T47D (cell line): ENCODE results near the gene RINL.

Experiments used
- DNase-seq, 2 experiments: peaks; one replicate each; pipeline versions ENCODE4 v3.0.0 to v3.0.0-alpha.2; 2011 to 2012; ENCODE audit warnings: low read depth in 1 of 2, low spot score in 1 of 2
- JUND ChIP-seq: IDR thresholded peaks from 2 replicates; pipeline ENCODE4 v1.6.1; 2012; ENCODE audit warnings: low read depth
- in situ Hi-C: cut with HindIII; loops from 2 replicates; pipeline ENCODE4 v1.10.0; 2016; ENCODE audit warnings: low sequenced_read_pairs, low pct_unique_long_range_greater_than_20kb

Gene RINL

DNA sequence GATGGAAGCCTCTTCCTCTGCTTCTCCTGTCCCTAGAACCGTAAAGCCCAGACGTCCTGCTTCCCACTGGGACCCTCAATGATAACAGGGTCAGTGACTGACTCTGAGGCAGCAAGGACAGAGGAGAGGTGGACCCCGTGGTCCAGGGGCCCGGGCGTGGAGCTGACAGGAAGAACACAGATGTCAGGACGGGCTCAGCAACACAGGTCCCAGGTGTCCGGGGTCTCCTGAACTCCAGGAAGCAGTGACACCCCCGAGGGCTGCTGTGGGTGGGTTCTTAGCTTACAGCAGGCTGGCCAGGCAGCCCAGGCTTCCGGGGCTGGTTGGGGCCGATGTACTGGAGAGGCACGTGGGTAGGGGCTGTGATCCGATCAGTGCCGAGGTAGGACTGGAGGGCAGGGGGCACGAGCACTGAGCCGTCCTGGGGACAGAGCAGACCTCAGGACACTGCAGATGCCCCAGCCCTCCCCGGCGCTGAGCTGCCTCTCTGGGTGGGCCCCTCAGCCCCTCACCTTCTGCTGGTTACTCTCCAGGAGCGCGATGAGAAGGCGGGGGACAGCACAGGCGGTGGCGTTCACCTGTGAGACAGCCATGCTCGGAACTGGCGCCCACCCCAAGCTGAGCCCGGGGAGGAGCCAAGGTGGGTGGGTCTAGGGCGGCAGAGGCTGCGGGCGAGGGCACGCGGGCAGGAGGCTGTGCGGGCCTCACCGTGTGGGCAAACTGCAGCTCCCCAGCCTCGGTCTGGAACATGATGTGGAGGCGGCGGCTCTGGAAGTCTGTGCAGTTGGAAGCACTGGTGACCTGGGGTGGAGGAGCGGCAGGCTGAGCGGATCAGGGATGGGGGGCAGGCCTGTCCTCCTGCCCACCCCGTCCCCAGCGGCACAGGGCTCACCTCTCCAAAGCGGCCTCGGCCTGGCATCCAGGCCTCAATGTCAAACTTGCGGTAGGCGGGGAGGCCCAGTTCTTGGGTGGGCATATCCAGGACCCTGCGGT lies 37.5 kb upstream of the RINL start:
- no peak for TF ChIP-seq JUND
- in situ Hi-C loops = no loop called here
- DNase-seq = no peak

DNA sequence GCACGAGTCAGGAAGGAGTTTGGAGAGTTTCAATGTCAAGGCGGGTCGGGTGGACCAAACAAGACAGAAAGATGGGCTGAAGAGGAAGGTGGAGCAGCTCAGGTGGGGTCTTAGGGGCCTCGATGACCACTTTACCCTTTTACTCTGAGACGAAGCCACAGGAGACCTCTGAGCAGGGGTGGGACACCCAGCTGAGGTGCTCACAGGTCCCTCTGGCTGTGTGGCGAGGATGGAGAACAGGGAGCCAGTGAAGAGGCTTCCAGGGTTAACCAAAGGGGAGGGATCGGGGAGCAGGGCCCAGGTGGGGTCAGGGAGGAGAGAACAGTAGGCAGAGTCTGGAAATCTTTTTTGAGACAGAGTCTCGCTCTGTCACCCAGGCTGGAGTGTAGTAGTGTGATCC lies 35.9 kb upstream of the RINL start:
- in situ Hi-C loops = no loop called here
- no peak for TF ChIP-seq JUND
- no peak for DNase-seq

DNA sequence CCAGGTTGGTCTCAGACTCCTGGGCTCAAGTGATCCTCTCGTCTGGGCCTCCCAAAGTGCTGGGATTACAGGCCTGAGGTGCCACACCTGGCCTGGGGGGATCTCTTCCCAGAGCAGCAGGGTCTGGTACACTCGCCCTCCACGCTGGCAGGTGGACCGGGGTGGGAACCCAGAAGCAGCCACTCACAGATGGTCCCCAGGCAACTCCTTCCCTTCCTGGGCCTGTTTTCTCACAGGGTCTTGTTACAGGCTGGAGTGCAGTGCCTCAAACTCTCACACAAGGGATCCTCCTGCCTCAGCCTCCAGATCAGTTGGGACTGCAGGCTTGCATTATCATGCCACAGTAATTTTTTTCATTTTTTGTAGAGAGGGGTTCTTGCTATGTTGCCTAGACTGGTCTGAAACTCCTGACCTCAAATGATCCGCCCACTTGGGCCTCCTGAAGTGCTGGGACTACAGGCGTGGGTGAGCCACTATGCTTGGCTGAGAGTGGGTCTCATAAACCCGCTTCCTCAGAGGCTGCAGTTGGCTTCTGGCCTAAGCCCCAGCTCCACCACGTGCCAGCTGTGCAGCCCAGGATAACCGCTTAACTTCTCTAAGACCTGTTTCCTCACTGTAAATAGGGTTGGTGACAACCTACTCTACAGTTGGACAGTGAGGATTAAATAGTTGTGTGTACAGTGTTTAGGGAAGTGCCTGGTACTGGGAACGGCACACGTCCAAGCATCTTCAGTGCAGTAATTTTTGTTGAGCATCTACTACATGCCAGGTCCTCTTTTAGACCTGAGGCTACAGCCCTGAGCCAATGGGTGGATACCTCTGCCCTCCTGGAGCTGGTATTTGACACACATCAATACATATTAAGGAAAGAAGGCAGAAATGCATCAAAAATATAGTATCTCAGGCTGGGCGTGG lies 34.8 kb upstream of the RINL start:
- TF ChIP-seq JUND = no peak
- in situ Hi-C loops = no loop called here
- DNase-seq = no peak

DNA sequence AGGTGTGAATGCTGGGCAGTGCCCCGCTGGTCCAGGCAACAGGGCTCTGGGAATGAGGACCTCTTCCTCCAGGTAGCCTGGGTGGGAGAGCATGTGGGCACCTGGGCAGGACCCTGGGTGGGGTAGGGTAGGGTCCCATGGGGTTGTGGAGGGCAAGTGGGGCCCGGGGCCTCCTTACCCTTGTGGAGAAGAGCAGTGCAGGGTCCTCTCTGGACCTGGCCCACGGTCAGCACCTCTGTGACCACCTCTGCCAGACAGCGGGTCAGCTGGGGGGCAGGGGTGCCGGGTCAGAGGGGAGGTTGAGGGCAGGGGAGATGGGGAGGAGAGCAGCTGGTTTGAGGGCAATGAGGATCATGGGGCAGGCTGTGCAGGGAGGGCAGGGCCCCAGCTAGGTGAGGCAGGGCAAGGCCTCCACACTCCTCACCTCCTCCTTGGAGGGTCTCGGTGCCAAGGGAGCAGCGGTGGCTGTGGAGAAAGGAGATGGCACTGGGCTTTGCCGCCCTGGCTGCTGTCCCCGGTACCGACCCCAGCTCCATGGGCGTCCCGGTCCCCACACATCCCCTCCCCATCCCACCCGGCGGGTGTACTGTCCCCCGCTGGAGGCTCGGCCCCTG lies 33.4 kb upstream of the RINL start:
- TF ChIP-seq JUND = no peak
- no peak for DNase-seq
- in situ Hi-C loops = no loop called here

DNA sequence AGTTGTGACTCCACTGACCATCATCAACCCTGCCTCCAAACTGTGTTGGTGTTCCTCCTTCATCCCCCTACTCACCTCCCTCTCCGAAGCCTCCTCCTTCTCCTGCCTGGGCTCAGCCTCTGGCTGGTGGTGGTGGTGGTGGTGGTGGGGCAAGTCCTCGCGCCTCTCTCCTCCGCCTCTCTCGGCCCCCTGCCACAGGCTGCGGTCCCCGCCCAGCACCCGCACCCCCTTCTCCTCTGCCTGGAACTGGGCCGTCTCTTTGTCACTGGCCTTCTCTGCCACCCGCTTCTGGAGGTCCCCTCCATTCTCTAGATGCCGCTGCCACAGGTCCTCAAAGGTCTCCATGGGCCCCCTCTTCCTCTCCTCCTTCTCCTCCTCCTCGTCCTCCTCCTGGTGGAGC lies 32.4 kb upstream of the RINL start:
- DNase-seq = no peak
- TF ChIP-seq JUND = no peak
- in situ Hi-C loops = no loop called here

DNA sequence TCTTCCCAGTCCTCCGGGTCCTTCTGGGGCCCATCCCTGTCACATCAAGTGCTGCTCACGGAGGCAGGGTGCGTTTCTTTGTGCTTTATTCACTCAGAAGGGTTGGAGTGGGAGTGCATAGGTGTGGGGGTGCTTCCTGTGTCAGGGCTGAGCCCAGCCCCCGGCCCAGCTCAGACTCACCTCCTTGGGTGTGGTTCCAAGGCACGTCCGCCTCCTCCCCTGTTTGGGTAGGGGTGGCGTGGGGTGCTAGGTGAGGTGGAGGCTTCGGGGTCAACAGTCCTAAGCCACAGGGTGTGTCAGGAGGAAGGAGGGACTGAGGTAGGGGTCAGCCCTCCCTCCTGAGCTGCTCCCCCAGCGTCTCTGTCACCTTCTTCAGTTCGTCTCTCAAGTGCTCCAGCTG lies 30.8 kb upstream of the RINL start:
- in situ Hi-C loops = no loop called here
- no peak for TF ChIP-seq JUND
- DNase-seq = no peak

DNA sequence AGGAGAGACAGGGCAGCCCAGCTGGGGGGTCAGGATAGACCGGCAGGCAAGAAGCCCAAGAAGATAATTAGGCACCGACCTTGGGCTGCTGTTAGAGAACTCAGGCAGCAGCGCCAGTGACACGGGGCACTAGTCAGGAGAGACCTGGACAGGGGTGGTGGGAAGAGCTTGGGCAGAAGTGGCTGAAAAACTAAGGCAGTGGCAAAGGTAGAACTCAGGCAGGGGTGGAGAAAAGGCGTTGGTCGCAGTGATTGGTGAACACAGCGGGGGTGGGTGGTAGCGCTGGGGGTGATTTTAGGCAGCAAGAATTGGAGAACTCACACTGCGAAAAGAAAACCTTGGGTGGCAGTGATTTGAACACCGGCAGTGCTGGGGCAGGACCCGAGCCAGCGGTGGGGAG lies 29.6 kb upstream of the RINL start:
- no peak for DNase-seq
- no peak for TF ChIP-seq JUND
- in situ Hi-C loops = no loop called here

DNA sequence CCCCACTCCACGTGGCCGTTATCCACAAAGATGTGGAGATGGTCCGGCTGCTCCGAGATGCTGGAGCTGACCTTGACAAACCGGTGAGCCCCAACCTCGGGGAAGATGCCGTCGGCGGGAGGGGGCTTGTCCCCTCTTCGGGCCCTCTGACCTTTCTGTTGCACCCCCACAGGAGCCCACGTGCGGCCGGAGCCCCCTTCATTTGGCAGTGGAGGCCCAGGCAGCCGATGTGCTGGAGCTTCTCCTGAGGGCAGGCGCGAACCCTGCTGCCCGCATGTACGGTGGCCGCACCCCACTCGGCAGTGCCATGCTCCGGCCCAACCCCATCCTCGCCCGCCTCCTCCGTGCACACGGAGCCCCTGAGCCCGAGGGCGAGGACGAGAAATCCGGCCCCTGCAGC lies 29.2 kb upstream of the RINL start:
- in situ Hi-C loops = no loop called here
- TF ChIP-seq JUND = no peak
- no peak for DNase-seq

DNA sequence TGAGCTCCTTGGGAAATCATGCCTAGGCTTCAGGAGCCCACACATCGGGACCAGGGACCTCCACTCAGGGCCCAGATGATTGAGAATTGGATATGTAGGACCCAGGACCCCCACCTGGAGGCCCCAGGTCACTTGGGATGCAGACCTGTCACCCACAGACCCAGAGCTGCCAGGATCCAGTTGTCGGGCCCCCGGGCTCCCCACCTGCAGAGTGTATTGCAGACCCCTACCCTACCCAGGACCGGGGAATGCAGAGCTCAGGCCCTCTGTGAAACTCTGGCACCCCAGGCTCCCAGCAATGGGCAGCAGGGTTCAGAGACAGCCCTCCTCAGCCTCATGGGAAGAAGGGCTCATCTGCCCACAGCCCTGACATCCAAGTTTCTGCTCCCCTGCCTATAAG lies 27.5 kb upstream of the RINL start:
- no peak for DNase-seq
- TF ChIP-seq JUND = no peak
- in situ Hi-C loops = no loop called here

DNA sequence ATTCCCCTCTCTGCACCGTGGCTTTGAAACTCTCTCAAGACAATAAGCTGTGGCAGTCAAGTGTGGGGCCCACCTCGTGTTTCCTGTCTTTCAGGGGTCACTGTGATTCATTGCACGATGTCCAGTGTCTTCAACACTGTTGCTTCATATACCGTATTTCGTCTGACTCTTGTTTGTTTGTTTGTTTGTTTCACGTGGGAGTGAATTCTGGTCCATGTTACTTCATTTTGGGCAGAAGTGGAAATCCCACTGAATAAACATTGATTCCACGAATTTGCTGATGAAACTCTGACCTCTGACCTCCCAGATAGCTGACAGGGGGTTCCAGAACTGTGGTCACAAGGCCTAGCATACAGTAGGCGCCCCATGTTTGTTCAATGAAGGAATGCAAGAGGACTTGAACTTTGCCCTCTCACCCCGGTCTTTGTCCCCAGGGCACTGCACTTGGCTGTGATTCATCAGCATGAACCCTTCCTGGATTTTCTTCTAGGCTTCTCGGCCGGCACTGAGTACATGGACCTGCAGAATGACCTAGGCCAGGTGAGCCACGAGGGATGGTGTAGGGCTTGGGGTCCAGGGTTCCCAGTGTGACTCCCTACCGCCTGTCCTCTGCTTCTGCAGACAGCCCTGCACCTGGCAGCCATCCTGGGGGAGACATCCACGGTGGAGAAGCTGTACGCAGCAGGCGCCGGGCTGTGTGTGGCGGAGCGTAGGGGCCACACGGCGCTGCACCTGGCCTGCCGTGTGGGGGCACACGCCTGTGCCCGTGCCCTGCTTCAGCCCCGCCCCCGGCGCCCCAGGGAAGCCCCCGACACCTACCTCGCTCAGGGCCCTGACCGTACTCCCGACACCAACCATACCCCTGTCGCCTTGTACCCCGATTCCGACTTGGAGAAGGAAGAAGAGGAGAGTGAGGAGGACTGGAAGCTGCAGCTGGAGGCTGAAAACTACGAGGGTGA lies 26.8 kb upstream of the RINL start:
- in situ Hi-C loops = no loop called here
- TF ChIP-seq JUND = no peak
- DNase-seq = no peak

DNA sequence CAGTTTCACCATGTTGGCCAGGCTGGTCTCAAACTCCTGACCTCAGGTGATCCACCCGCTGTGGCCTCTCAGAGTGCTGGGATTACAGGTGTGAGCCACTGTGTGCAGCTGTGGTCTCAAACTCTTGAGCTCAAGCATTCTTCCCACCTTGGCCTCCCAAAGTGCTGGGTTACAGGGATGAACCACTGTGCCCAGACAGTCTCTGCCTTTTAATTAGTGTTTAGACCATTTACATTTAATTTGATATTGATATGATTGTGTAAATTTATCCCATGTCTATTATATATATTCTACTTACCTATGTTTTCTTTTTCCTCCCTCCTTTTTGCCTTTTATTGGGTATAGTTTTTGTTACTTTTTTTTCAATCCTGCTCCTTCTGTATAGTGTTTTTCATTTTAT lies 23.6 kb upstream of the RINL start:
- TF ChIP-seq JUND = no peak
- no peak for DNase-seq
- in situ Hi-C loops = no loop called here
